ENCODE data around the gene COX6B2. TPM values are rescaled to one million over a fixed set of nuclear protein-coding genes. Genes with fewer than 3 reads are reported as not detected.
A peak's percentile ranks its signal among the peaks of the same experiment; 100 is the strongest.

The COX6B2 gene
- total and polyA plus RNA-seq, 4 donors, result not detected

DNA sequence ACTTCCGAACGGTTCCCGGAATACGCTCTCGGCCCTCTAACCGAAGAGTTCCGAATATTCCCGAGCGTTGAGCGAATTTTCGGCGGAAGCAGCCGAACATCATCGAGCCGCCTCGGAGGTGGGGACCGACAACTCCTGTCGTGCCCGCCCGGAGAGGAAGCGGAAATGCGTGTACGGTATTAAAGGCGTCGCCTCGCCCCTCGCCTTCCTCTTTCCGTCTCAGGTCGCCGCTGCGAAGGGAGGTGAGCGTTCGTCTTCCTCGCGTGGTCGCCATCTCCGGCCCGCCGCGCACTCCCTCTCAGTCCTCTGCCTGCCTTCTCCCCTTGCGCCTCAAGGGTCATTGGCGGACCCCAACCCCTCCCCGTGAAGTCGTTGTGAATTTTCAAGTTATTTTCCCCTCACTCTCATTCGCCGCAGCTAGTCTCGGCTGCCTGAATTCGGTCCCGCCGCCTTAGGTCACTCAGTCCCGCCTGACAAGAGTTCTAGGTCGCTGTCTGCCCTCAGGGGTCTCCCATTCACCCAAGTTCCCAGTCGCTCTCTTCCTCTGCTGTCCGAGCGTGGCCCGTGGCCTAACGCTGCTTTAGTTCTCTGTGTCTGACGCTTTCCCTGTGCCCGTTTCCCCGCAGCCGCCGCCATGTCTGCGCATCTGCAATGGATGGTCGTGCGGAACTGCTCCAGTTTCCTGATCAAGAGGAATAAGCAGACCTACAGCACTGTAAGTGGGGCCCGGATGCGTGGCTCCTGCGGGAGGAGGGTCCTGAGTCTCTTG is 31.4 kb upstream of the COX6B2 start, which contains the start of gene RPL28 (continued):
- TF ChIP-seq, protein P1, sequence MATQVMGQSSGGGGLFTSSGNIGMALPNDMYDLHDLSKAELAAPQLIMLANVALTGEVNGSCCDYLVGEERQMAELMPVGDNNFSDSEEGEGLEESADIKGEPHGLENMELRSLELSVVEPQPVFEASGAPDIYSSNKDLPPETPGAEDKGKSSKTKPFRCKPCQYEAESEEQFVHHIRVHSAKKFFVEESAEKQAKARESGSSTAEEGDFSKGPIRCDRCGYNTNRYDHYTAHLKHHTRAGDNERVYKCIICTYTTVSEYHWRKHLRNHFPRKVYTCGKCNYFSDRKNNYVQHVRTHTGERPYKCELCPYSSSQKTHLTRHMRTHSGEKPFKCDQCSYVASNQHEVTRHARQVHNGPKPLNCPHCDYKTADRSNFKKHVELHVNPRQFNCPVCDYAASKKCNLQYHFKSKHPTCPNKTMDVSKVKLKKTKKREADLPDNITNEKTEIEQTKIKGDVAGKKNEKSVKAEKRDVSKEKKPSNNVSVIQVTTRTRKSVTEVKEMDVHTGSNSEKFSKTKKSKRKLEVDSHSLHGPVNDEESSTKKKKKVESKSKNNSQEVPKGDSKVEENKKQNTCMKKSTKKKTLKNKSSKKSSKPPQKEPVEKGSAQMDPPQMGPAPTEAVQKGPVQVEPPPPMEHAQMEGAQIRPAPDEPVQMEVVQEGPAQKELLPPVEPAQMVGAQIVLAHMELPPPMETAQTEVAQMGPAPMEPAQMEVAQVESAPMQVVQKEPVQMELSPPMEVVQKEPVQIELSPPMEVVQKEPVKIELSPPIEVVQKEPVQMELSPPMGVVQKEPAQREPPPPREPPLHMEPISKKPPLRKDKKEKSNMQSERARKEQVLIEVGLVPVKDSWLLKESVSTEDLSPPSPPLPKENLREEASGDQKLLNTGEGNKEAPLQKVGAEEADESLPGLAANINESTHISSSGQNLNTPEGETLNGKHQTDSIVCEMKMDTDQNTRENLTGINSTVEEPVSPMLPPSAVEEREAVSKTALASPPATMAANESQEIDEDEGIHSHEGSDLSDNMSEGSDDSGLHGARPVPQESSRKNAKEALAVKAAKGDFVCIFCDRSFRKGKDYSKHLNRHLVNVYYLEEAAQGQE (IDR thresholded peaks at IDR 0.05), result peak; percentile 94
- TF ChIP-seq FOXA1 (IDR thresholded peaks at IDR 0.05) (no peak), EGR1 (IDR thresholded peaks at IDR 0.05; ENCODE audit: low read depth in 2 of 2) (no peak)

DNA sequence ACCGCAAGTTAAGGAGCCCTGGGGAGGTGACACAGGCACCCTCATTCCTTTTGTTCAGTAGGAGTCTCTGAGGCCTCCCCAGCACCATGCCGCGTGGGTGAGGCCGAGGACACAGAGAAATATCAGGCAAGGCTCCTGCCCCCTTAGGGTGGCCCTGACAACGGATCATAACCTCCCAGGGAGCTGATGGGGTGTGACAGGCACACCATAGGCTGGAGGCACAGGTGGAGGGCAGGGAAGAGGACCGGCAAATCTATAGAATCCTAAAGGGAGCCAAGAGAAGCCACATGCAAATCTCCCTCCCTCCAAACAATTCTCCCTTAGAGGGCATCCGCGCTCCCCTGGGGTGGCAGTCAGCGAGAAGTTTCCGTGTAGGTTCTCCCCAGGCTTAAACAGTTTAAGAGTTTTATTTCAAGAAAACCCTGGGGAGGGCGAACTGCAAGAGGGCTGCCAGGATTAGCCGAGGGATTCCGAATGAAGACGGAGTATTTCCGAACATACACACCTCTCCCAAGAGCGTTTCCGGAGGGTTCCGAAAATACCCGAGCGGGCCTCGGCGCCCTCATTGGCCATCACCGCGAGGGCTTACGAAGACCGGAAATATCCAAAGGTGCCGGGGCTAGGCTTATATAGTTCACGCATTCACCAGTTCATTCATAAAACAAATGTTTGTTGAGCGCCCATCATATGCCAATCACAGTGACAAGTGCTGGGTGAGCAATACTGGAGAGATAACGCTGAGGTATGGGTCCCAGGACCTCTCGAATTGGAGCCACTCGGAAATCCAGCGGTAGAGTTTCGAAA is 30.6 kb upstream of the COX6B2 start:
- H3K27ac ChIP-seq (ENCODE audit: low read depth in 1 of 2, low read length in 2 of 2), result peak overlapping the region; percentile 75 to 94
- peak; percentile 93 for DNase-seq (ENCODE audit: low spot score)
- peak overlapping the region; percentile 11 to 71 (median 29) for H3K4me3 ChIP-seq (ENCODE audit: low read depth in 1 of 3, low read length in 3 of 3)
- H3K4me1 ChIP-seq (ENCODE audit: control insufficient read depth in 4 of 4, insufficient read depth in 4 of 4, low read length in 3 of 4), result peaks cover 16 to 39% (median 30%) of the 10 kb centered on the region in 4 donors
- TF ChIP-seq RAD21 (IDR thresholded peaks at IDR 0.05) (no peak), HNF4G (IDR thresholded peaks at IDR 0.05) (peak; percentile 89), GABPA (IDR thresholded peaks at IDR 0.05 in 1 of 2, conservative IDR thresholded peaks at IDR 0.05 in 1 of 2) (no peak), NR2F2 (IDR thresholded peaks at IDR 0.05) (peak; percentile 18), HNF4A (conservative IDR thresholded peaks at IDR 0.05) (no peak)
- TF ChIP-seq, protein P2, sequence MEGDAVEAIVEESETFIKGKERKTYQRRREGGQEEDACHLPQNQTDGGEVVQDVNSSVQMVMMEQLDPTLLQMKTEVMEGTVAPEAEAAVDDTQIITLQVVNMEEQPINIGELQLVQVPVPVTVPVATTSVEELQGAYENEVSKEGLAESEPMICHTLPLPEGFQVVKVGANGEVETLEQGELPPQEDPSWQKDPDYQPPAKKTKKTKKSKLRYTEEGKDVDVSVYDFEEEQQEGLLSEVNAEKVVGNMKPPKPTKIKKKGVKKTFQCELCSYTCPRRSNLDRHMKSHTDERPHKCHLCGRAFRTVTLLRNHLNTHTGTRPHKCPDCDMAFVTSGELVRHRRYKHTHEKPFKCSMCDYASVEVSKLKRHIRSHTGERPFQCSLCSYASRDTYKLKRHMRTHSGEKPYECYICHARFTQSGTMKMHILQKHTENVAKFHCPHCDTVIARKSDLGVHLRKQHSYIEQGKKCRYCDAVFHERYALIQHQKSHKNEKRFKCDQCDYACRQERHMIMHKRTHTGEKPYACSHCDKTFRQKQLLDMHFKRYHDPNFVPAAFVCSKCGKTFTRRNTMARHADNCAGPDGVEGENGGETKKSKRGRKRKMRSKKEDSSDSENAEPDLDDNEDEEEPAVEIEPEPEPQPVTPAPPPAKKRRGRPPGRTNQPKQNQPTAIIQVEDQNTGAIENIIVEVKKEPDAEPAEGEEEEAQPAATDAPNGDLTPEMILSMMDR (IDR thresholded peaks at IDR 0.05; ENCODE audit: low read depth, low read length, missing input control), result no peak
- TF ChIP-seq, protein P1 (IDR thresholded peaks at IDR 0.05), result no peak
- peaks cover 10 to 26% (median 17%) of the 10 kb centered on the region in 4 donors for H3K36me3 ChIP-seq (ENCODE audit: control insufficient read depth in 4 of 4, insufficient read depth in 3 of 4, low read depth in 1 of 4, low read length in 3 of 4)
- peak overlapping the region; percentile 71 to 90 for H3K9ac ChIP-seq (ENCODE audit: low read depth in 1 of 2, low read length in 2 of 2)
- no peaks in the 10 kb centered on the region for H3K9me3 ChIP-seq (ENCODE audit: control insufficient read depth in 4 of 4, low read length in 3 of 4)
- no peaks in the 10 kb centered on the region for H3K27me3 ChIP-seq (ENCODE audit: control insufficient read depth in 4 of 4, insufficient read depth in 4 of 4, low read length in 3 of 4)
- WGBS, result 9% methylated on average over 34 of the region's 34 CpGs
